Adipose tissue (tissue), 3 donors: ENCODE data around the gene SPEN. TPM values are rescaled to one million over a fixed set of nuclear protein-coding genes. Genes with fewer than 3 reads are reported as not detected.

ENCODE experiments used
- H3K27ac ChIP-seq: one replicate; pipeline ENCODE4 v1.5.1; 2013; ENCODE audit warnings: low read depth, low read length
- WGBS, 3 donors: extraction: QIAGEN DNeasy Blood & Tissue Kit; methylation state at CpG; one replicate each; pipeline ENCODE4 v1.1.7; 2013; 5-methylcytosine and 5-hydroxymethylcytosine counted together
- polyA plus RNA-seq, 3 donors: library from polyadenylated mRNA; stranded (reverse); fragments of 200-250 nt; gene quantifications; one replicate each; pipeline ENCODE4 v1.2.3, GENCODE V29; 2013
- donor health status: healthy with polysubstance abuse.
- donor health status: Bipolar disorder and iron deficiency.
- donor health status: healthy.

SPEN gene
- polyA plus RNA-seq, 3 donors: 15.7 to 28.8 (median 20.2) TPM

DNA sequence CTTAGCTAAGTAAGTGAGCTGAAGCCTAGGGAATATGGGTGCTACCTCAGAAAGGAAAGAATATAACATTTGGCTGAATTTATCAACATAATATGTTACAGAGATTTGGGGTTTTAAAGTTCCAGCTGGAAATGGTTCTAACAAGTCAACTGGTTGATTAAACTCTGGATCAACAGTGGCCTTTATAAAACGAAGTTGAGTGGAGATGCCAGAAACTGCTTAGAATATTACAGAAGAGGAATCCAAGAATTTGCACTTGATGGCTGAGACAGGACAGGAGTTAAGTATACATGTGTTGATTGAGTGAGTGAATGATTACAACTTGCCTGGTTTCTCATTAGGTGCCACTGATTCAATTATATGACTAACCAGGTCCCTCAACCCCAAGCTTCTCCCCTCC is 135.8 kb downstream of the SPEN start:
- H3K27ac ChIP-seq: no peak overlapping the region

GRCh38 chr1:15985611-15986297 is 138.2 kb downstream of the SPEN start:
- WGBS, 3 donors: 54 to 60% (median 58%) methylated on average over 5 of the region's 5 CpGs
- H3K27ac ChIP-seq: no peak overlapping the region

More for the DNA sequence above, 135.8 kb downstream of the SPEN start:
- 27 to 40% (median 29%) methylated on average over 1 of the region's 1 CpG for WGBS, 3 donors

GRCh38 chr1:15988856-15989736 is 141.6 kb downstream of the SPEN start:
- H3K27ac ChIP-seq: no peak overlapping the region
- WGBS, 3 donors: 77 to 88% (median 83%) methylated on average over 13 of the region's 13 CpGs

DNA sequence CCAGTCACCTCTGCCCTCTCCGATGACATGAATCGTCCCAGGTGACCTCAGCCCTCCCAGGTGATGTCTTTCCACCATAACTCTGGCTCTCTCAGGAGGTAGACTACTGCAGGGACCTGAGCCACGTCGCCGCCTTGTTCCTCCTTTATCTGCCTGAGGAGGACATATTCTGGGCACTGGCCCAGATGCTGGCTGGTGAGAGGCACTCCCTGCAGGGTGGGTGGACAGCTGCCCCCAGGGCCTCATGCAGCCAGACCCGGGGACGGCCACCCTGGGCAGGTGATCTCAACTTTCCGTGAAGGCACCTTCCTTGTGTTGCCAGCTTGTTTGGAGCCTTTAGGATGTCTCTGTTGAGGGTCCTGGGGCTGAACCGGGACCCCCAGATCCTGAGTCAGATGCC is 142.3 kb downstream of the SPEN start:
- 42 to 79% (median 71%) methylated on average over 9 of the region's 9 CpGs for WGBS, 3 donors
- H3K27ac ChIP-seq: no peak overlapping the region

Other genes starting within 250 kb of the SPEN start
- gene DDI2, start 230.2 kb upstream of the SPEN start, polyA plus RNA-seq: 10 to 100 TPM in 1 of 3 donors, 1 to 10 TPM in 2; 4.2 to 10.4 (median 8.5) TPM
- 10 to 100 TPM; 23.4 to 55.2 (median 41.1) TPM for gene PLEKHM2, start 163.4 kb upstream of the SPEN start, polyA plus RNA-seq
- 1 to 10 TPM; 2.3 to 4.2 (median 2.8) TPM for gene SLC25A34, start 111.4 kb upstream of the SPEN start, polyA plus RNA-seq
- under 1 TPM in 1 of 3 donors, not detected in 2; 0.04 TPM for gene TMEM82, start 105.2 kb upstream of the SPEN start, polyA plus RNA-seq
- 10 to 100 TPM; 13.8 to 37.7 (median 26.1) TPM for gene FBLIM1, start 88.9 kb upstream of the SPEN start, polyA plus RNA-seq
- gene UQCRHL, start 40.1 kb upstream of the SPEN start, polyA plus RNA-seq: 1 to 10 TPM; 1.2 to 3.4 (median 2.6) TPM
- gene ZBTB17, start 128.4 kb downstream of the SPEN start, polyA plus RNA-seq: 10 to 100 TPM; 23.9 to 36.2 (median 33.9) TPM
- not detected for gene SRARP, start 156.5 kb downstream of the SPEN start, polyA plus RNA-seq
- gene HSPB7, start 170.3 kb downstream of the SPEN start, polyA plus RNA-seq: 100 to 1,000 TPM in 2 of 3 donors, 10 to 100 TPM in 1; 60.6 to 734 (median 229) TPM
- gene CLCNKA, start 174.3 kb downstream of the SPEN start, polyA plus RNA-seq: 1 to 10 TPM in 1 of 3 donors, under 1 TPM in 2; 0.22 to 2.4 (median 0.79) TPM
- gene CLCNKB, start 196.1 kb downstream of the SPEN start, polyA plus RNA-seq: under 1 TPM in 2 of 3 donors, not detected in 1; 0.19 to 0.64 TPM
- gene FAM131C, start 225.9 kb downstream of the SPEN start, polyA plus RNA-seq: 1 to 10 TPM in 1 of 3 donors, under 1 TPM in 1, not detected in 1; 0.04 to 1.6 TPM